Measurements from ENCODE around the gene FBXL7. TPM values are rescaled to one million over a fixed set of nuclear protein-coding genes. Genes with fewer than 3 reads are reported as not detected.
A peak's percentile ranks its signal among the peaks of the same experiment; 100 is the strongest.

The FBXL7 gene
- total and polyA plus RNA-seq, 12 donors: 8.7 to 33.4 (median 23.5) TPM

DNA sequence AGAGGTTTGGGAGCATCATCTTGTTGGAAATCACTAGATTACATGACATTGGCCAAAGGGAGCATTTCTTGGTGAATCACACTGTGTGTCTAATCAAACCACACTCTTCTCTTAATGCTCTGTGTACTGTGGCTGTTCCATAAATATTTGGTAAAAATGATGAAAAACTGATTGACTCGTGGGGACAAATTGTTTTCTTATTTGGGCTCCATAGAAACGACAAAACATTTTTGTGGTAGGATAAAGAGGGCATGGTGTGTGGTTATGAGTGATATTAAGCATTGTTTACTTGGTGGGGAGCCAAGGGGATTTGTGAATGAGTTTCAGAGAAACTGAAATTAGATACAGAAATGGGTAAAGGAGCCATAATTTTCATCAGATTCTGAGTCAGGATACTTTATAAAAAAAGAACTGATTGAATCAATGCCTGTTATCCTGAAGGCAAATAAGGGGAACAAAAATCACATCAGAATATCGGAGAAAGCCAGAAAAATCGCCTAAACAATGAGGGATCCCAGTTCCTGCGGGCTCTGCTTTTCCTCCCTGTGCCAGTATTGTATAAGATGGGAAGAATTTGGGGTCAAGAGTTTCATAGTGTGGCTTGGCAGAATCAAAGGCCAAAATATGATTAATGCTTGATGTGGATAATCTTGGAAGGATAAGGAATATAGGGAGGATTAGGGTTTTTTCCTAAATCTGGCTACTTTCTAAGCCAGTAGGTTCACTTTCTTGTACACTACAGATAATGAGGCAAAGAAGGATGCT is 33.3 kb downstream of the FBXL7 start:
- Histone ChIP-seq H3K27me3 (no peaks in the 10 kb centered on the region), H3K4me1 (peaks cover 0 to 50% (median 26%) of the 10 kb centered on the region in 9 donors), H3K36me3 (no peaks in the 10 kb centered on the region), H3K4me3 (no peak overlapping the region), H3K9me3 (no peaks in the 10 kb centered on the region), H3K27ac (no peak overlapping the region)
- DNase-seq (no peak), ATAC-seq (peak in 1 of 8 donors; percentile 17)
- intact Hi-C loops (cut with DNase I): no loop called here
- WGBS, 2 donors: 74 to 81% methylated on average over 5 of the region's 5 CpGs
- TF ChIP-seq, protein P1, sequence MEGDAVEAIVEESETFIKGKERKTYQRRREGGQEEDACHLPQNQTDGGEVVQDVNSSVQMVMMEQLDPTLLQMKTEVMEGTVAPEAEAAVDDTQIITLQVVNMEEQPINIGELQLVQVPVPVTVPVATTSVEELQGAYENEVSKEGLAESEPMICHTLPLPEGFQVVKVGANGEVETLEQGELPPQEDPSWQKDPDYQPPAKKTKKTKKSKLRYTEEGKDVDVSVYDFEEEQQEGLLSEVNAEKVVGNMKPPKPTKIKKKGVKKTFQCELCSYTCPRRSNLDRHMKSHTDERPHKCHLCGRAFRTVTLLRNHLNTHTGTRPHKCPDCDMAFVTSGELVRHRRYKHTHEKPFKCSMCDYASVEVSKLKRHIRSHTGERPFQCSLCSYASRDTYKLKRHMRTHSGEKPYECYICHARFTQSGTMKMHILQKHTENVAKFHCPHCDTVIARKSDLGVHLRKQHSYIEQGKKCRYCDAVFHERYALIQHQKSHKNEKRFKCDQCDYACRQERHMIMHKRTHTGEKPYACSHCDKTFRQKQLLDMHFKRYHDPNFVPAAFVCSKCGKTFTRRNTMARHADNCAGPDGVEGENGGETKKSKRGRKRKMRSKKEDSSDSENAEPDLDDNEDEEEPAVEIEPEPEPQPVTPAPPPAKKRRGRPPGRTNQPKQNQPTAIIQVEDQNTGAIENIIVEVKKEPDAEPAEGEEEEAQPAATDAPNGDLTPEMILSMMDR (IDR thresholded peaks at IDR 0.05): no peak

DNA sequence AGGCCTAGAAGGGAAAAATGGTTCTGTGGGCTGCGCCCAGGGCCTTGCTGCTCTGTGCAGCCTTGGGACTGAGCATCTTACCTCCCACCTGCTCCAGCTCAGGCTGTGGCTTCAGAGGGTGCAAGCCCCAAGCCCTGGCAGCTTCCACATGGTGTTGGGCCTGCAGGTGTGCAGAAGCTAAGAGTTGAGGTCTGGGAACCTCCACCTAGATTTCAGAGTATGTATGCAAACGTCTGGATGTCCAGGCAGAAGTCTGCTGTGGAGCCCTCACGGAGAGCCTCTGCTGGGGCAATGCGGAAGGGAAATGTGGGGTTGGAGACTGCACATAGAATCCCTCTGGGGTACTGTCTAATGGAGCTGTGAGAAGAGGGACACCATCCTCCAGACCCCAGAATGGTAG is 36.0 kb downstream of the FBXL7 start:
- peaks cover 0 to 47% (median 32%) of the 10 kb centered on the region in 9 donors for H3K4me1 ChIP-seq
- H3K27me3 ChIP-seq: no peaks in the 10 kb centered on the region
- no peaks in the 10 kb centered on the region for H3K9me3 ChIP-seq
- no peak overlapping the region for H3K27ac ChIP-seq
- DNase-seq: no peak
- 96 to 97% methylated on average over 4 of the region's 4 CpGs for WGBS, 2 donors
- no peaks in the 10 kb centered on the region for H3K36me3 ChIP-seq
- TF ChIP-seq, protein P1 (IDR thresholded peaks at IDR 0.05): no peak
- H3K4me3 ChIP-seq: no peak overlapping the region
- peak in 1 of 8 donors; percentile 45 for ATAC-seq
- intact Hi-C loops (cut with DNase I): no loop called here

DNA sequence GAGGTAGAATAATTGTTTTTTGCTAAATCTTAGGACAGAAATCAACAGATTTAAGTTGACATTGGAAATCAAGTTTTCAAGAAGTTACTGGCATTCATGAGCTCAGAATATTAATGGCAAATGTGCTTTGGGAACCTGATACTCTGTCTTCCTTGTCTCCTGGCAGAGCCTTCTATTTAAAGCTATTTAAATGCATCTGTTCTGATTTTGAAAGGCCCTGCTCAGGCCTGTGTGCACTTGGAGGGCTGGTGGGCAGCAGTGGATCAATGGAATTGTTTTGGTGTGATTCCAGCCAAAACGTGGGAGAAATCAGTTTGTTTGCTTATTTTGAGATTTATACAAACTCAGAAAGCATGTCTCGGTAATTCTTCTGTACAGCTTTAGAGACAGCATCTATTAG is 38.5 kb downstream of the FBXL7 start:
- DNase-seq: no peak
- H3K36me3 ChIP-seq: no peaks in the 10 kb centered on the region
- 49 to 52% methylated on average over 2 of the region's 2 CpGs for WGBS, 2 donors
- ATAC-seq: peak in 5 of 8 donors; percentile 51 to 78 (median 62)
- H3K4me3 ChIP-seq: no peak overlapping the region
- H3K27ac ChIP-seq: peak overlapping the region in 2 of 10 donors; percentile 8 to 46
- TF ChIP-seq, protein P1 (IDR thresholded peaks at IDR 0.05): no peak
- no peaks in the 10 kb centered on the region for H3K9me3 ChIP-seq
- H3K27me3 ChIP-seq: no peaks in the 10 kb centered on the region
- intact Hi-C loops (cut with DNase I): no loop called here
- peaks cover 0 to 46% (median 22%) of the 10 kb centered on the region in 9 donors for H3K4me1 ChIP-seq

DNA sequence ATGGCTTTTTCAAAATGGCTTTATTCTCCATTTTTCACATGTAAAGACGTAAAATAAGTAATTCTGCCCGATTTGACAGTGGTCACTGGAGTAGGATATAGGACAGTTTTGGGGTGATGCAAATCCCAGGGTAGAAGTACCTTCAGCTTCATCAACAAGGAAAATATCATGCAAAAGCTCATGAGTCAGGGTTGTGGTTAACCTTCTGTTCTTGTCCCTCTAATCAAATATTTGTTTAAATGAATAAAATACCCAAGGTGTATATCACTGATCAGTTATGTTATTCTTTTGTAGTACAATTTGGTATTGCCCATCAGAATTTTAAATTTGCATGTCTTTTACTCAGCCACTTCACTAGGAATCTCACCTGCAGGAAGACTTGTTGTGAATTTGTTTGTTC is 40.0 kb downstream of the FBXL7 start:
- intact Hi-C loops (cut with DNase I): no loop called here
- 76 to 94% methylated on average over 2 of the region's 2 CpGs for WGBS, 2 donors

More for the DNA sequence above, 40.0 kb downstream of the FBXL7 start:
- TF ChIP-seq, protein P1 (IDR thresholded peaks at IDR 0.05): no peak
- no peaks in the 10 kb centered on the region for H3K36me3 ChIP-seq
- no peaks in the 10 kb centered on the region for H3K27me3 ChIP-seq
- H3K27ac ChIP-seq: no peak overlapping the region
- no peaks in the 10 kb centered on the region for H3K9me3 ChIP-seq
- no peak overlapping the region for H3K4me3 ChIP-seq
- peaks cover 0 to 57% (median 32%) of the 10 kb centered on the region in 9 donors for H3K4me1 ChIP-seq
- DNase-seq (no peak), ATAC-seq (no peak)

Measured in heart right ventricle (tissue), 16 donors.